T-helper 2 cell treated with Interferon-gamma antibody and Interleukin-4, amounts not matched to agents 5 μg/mL and 100 μg/mL, for 36 hours (primary cell): ENCODE results near the gene ACLY.

Experiments used
- DNase-seq: peaks from one replicate; pipeline ENCODE4 v3.0.0; 2021; ENCODE audit warnings: low spot score
- H3K27ac Mint-ChIP-seq: one replicate; pipeline ENCODE4 v1.8.0; 2021; ENCODE audit warnings: mild to moderate bottlenecking, mixed read lengths
- H3K27me3 Mint-ChIP-seq: one replicate; pipeline ENCODE4 v1.8.0; 2021; ENCODE audit warnings: low read depth, mixed read lengths
- H3K36me3 Mint-ChIP-seq: one replicate; pipeline ENCODE4 v1.8.0; 2021; ENCODE audit warnings: low read depth, mixed read lengths
- H3K4me1 Mint-ChIP-seq: one replicate; pipeline ENCODE4 v1.8.0; 2021; ENCODE audit warnings: low read depth, mixed read lengths
- H3K4me3 Mint-ChIP-seq: one replicate; pipeline ENCODE4 v1.8.0; 2022; ENCODE audit warnings: mild to moderate bottlenecking, moderate library complexity, mixed read lengths
- H3K9me3 Mint-ChIP-seq: one replicate; pipeline ENCODE4 v1.8.0; 2021; ENCODE audit warnings: mixed read lengths

The ACLY gene

DNA sequence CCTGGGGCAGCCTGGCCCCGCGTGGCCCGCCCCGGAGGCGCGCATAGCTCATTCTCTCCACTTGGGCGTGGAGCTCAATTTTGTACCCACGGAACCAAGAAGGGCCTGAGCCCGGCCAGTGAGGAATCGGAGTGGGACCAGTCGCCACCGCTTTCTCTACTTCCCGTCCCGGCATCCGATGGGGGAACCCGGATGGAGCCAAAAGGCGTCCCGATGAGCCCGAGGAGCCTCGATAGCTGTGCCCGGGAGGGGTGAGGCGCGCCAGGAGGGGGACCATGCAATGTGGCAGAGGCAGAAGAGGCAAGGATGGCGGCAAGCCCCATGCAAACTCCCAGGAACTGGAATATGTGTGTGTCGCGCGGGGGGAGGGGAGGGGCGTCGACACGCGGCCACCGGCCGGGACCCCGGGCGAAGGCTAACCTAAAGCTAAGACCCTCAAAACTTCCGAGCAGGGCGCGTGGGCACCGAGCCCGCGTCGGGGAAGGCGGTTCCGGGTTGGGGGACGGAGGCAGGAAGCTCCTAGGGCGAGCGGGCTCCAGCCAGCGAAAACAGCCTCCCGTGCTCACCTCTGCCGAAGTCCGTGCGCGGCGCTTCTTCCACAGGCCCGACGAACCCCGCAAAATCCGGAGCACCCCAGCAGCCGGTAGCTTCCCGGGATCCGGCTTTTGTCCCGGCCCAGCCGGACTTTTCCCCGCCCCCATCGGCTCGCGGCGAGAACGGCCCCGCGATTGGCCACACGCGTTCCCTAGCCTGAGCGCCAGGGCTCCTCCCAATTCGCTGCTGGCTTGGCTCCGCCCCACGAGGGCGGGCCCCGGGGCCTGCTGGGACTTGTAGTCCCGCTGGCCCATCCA, at the start of gene ACLY:
Gene ACLY, minus strand, starts transcription at position 638 of the 851 bp plus-strand sequence. CDS start 5,078 bp downstream, outside the sequence.
- H3K27me3 Mint-ChIP-seq = no peaks in the 10 kb centered on the region
- H3K4me3 Mint-ChIP-seq = peak within 1 kb of the TSS; percentile 96
- peaks cover 35% of the 10 kb centered on the region for H3K4me1 Mint-ChIP-seq
- peak; percentile 99 for DNase-seq
- no peaks in the 10 kb centered on the region for H3K9me3 Mint-ChIP-seq
- H3K36me3 Mint-ChIP-seq = peaks cover 16% of the 10 kb centered on the region
- H3K27ac Mint-ChIP-seq = peak within 1 kb of the TSS; percentile 94

DNA sequence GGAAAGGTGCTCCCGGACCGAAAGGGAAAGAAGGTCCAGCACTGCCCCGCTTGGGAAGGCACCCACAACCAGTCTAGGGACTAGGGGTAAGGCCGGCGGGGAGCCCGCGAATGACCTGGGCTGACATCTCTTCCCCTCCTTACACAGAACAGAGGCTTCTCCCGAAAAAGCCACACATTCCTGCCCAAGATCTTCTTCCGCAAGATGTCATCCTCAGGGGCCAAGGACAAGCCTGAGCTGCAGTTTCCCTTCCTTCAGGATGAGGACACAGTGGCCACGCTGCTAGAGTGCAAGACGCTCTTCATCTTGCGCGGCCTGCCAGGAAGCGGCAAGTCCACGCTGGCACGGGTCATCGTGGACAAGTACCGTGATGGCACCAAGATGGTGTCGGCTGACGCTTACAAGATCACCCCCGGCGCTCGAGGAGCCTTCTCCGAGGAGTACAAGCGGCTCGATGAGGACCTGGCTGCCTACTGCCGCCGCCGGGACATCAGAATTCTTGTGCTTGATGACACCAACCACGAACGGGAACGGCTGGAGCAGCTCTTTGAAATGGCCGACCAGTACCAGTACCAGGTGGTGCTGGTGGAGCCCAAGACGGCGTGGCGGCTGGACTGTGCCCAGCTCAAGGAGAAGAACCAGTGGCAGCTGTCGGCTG, 49.3 kb upstream of the ACLY start:
- peak overlapping the region; percentile 84 for H3K27ac Mint-ChIP-seq
- DNase-seq = no peak
- H3K27me3 Mint-ChIP-seq = no peaks in the 10 kb centered on the region
- no peaks in the 10 kb centered on the region for H3K9me3 Mint-ChIP-seq
- peak overlapping the region; percentile 86 for H3K4me3 Mint-ChIP-seq
- peaks cover 31% of the 10 kb centered on the region for H3K4me1 Mint-ChIP-seq
- H3K36me3 Mint-ChIP-seq = peaks cover 24% of the 10 kb centered on the region

DNA sequence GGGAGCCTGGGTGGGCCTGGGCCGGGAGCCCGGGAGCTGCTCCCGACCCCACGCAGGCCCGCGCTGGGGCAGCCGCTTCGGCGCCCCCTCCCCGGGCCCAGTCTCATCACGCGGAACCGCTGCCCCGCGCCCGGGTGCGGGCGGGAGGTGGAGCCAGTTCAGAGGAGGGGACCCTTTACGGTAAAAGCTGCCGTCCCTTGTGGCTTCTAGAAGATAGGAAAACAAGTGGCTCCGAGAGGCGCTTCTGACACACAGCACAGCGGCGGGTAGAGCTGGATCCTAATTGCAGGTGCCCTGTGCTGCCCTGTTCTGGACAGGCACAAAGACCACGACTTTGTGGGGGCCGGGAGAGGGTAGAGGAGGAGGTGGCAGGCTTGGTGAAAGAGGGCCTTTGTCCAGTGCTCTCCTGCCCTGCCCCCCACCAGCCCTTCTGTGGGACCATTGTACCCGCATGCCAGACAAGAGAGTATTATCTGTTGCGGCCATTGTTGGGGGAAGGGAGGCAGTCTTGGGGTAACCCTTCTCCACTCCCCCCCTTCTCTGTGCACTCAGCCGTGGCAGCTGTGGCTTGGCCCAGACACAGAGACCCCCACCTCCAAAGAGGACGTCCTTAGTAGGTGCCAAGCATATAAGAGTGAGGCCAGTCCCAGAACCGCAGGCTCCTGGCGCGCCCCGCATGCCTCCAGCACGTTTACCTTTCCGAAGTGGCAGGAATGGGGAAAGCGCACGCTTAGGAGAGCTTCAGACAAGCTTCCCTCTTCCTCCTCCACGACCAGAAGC, 48.6 kb upstream of the ACLY start:
- Mint-ChIP-seq H3K36me3 (peaks cover 20% of the 10 kb centered on the region), H3K9me3 (no peaks in the 10 kb centered on the region), H3K27me3 (no peaks in the 10 kb centered on the region), H3K4me1 (peaks cover 30% of the 10 kb centered on the region), H3K4me3 (peak overlapping the region; percentile 86), H3K27ac (peak overlapping the region; percentile 84)
- peak; percentile 31 for DNase-seq

DNA sequence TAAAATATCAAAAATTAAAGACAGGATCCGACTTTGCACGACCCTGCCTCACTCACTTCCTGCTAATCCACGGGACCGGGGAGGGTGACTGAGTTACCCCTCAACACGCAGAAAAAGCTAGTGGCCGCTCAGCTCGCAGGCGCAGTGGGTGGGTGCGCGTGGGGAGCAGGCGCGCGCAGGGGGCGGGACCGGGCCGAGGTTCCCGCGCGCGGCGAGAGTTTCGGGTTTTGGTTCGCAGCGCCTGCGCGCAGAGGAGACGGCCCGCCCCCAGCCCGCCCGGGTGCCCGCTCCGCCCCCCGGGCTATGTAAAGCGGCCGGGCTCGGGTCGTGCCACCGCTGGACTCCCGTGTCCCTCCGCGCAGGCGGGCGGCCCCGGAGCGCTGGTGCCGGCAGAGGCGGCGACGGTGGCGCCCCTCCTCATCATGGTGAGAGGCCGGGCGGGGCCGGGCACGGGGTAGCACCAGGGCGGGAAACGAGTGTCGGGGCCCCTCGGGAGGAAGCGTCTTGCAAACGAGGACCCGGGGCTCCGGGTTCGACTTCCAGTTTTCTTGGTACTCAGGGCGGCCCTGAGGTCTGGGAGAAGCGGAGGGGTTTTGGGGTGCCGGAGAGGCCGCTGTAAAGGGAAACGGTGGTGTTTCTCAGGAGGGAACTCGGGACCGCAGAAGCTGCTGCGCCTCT, 47.9 kb upstream of the ACLY start, which contains the start of gene CNP:
Gene CNP, plus strand, starts transcription at position 333 of the 678 bp plus-strand sequence. Its CDS starts 90 bp downstream, at position 423.
- peaks cover 30% of the 10 kb centered on the region for H3K4me1 Mint-ChIP-seq
- H3K27me3 Mint-ChIP-seq = no peaks in the 10 kb centered on the region
- peaks cover 17% of the 10 kb centered on the region for H3K36me3 Mint-ChIP-seq
- peak; percentile 91 for DNase-seq
- no peaks in the 10 kb centered on the region for H3K9me3 Mint-ChIP-seq
- H3K27ac Mint-ChIP-seq = peak within 1 kb of the TSS; percentile 79
- H3K4me3 Mint-ChIP-seq = peak within 1 kb of the TSS; percentile 87

DNA sequence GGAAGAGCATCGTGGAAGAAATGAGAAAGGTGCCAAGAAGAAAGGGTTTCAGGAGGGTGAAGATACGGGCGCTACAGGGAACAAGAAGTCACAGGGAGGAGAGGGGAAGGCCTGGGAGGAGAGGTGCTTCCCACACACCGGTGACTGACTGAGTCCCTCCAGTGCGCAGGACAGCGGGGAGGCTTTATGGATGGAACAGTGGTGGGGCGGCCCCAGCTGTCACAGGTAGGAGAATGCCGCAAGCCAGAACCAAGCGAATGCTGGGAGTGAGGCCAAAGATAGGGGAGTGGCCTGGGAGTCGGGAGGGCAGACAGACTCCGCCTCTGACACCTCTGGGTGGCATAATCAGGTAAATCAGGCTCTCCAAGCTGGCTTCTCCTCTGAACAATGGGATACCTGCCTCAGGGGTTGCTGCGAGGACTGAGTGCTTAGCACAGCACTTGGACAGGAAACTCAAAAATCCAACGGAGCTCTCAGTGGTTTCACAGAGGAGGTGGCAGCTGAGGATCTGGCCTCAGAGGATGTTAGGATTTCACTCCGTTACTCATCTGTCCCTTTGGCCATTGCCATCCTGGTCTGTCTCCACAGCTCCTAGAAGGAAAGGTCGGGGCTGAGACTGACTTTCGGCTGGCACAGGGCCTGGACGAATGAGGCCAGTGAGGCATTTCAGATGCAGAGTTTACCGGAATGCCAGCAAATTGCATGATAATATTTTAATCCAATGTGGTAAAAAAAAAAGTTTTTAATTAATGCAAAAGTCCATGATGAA, 47.1 kb upstream of the ACLY start:
- Mint-ChIP-seq H3K27ac (peak overlapping the region; percentile 66), H3K4me3 (peak overlapping the region; percentile 87), H3K36me3 (peaks cover 15% of the 10 kb centered on the region), H3K27me3 (no peaks in the 10 kb centered on the region), H3K9me3 (no peaks in the 10 kb centered on the region), H3K4me1 (peaks cover 27% of the 10 kb centered on the region)
- DNase-seq = peak; percentile 62

DNA sequence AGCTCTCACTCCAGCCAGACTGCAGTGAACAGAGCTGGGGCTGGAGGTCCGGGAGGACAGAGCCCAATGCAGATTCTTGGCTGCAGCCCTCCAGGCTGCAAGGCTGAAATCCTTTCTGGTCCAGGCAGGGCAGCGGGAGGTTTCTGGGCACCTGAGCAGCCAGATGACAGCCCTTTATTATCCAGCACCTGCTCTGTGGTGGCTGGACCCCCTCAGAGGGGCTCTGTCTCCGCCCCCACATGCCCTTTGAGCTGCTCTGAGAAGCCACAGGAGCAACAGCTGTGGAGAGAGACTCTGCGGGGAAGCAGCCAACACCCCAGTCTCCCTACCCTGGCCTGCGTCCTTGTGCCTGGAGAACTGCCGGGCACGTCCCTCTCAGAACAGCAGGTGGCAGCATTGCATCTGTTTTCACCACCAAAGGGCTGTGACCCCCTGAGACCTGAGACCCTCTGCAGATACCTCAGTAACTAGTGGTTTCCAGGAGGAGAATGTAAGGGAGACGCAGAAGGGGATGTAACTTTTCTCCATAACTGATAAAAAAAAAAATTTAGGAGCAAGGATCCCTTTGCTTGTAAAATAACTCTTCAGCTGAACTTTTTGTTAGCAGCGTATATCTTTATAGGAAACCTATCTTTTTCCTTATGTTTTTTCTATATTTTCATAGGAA, 44.1 kb upstream of the ACLY start:
- H3K4me1 Mint-ChIP-seq = peaks cover 22% of the 10 kb centered on the region
- H3K27ac Mint-ChIP-seq = no peak overlapping the region
- no peak overlapping the region for H3K4me3 Mint-ChIP-seq
- DNase-seq = peak; percentile 62
- no peaks in the 10 kb centered on the region for H3K27me3 Mint-ChIP-seq
- no peaks in the 10 kb centered on the region for H3K9me3 Mint-ChIP-seq
- peaks cover 2% of the 10 kb centered on the region for H3K36me3 Mint-ChIP-seq

DNA sequence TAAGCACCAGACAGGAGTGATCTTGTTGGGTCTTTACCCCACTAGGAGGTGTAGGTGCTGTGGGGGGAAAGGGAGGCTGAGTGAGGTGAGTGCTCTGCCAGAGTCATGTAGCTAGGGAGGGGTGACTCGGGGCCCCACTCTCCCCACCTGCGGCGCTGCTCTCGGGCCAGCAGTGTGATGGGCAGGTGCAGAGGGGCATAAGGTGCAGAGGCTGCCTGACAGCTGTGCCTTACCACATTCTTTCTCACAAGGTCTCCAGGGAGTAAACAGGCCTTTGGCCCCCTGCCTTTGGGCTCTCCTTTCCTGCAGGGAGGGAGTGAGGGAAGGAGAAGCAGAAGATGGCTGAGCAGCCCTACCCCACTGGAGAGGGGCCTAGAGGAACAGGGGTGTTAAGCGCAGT, 43.4 kb upstream of the ACLY start:
- Mint-ChIP-seq H3K27me3 (no peaks in the 10 kb centered on the region), H3K27ac (no peak overlapping the region), H3K36me3 (no peaks in the 10 kb centered on the region), H3K9me3 (no peaks in the 10 kb centered on the region), H3K4me3 (no peak overlapping the region), H3K4me1 (peaks cover 15% of the 10 kb centered on the region)
- DNase-seq = no peak

DNA sequence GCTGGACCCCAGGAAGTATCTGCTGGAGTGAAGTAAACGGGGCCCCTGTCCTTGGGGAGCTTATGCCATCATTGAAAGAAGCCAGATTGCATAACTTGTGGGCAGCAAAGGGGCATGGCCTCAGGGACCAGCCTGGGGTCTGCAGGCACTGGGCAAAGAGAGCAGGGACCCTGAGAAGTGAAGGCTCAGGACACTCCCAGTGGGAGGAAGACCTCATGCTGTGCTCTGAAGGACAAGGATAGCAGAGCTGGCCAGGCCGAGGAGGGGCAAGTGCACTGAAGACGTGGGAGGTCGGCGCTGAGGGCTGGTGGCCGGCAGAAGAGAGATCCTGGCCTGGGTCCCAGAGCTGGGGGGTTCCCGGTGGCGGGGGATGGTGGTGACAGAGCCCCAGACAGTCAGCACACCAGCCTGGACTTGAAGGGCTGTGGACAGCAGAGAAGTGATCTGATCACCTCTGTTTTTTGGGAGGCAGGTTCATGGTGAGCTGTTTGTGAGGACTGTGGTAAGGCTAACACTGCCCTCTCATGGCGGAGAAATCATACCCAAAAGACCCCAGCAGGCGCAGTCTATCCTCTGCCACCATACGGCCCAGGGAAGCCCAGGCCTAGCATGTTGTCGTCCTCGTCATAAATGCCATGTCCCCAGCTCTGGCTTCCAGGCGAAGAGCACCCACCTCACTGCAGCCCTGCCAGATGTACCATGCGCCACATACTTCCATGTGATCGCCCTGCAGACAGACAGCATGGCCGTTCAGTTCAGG, 40.8 kb upstream of the ACLY start:
- Mint-ChIP-seq H3K36me3 (no peaks in the 10 kb centered on the region), H3K27me3 (no peaks in the 10 kb centered on the region), H3K4me3 (no peak overlapping the region), H3K27ac (no peak overlapping the region), H3K4me1 (peaks cover 3% of the 10 kb centered on the region), H3K9me3 (no peaks in the 10 kb centered on the region)
- no peak for DNase-seq

DNA sequence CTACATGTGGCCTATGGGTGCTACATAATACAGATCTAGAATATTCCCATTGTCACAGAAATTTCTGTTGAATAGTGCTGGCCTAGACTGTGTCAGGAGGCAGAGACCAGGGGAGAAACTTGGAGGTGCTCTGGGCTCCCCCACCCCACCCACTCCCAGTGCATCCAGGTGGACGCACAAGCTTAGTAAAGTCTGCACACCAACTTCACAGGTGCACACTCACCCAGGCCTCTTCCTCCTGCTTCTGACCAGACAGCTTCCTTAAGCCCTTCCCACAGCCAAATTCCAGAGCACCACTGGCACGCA, 40.2 kb upstream of the ACLY start:
- no peak overlapping the region for H3K27ac Mint-ChIP-seq
- no peak overlapping the region for H3K4me3 Mint-ChIP-seq
- no peaks in the 10 kb centered on the region for H3K27me3 Mint-ChIP-seq
- peaks cover 3% of the 10 kb centered on the region for H3K4me1 Mint-ChIP-seq
- no peaks in the 10 kb centered on the region for H3K36me3 Mint-ChIP-seq
- DNase-seq = no peak
- no peaks in the 10 kb centered on the region for H3K9me3 Mint-ChIP-seq

DNA sequence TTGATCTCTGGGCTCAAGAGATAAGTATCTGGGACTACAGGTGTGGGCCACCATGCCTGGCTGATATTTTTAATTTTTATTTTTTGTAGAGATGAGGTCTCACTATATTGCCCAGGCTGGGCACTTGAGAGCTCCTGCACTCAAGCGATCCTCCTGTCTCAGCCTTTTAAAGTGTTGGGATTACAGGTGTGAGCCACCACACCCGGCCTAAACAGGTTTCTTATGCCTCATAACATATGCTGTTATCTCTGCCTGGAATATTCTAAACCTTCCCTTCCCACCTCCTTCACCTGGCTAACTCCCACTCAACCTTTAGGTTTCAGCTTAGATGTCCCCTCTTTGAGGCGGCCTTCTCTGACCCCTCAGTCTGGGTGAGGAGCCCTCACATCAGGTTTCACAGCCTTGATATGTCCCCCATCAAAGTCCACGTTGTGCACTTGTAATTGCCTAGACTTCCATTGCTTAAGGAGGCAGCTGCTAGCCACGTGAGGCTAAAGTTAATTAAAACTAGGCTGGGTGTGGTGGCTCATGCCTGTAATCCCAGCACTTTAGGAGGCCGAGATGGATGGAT, 39.2 kb upstream of the ACLY start:
- Mint-ChIP-seq H3K4me1 (peaks cover 2% of the 10 kb centered on the region), H3K36me3 (no peaks in the 10 kb centered on the region), H3K4me3 (no peak overlapping the region), H3K9me3 (no peaks in the 10 kb centered on the region), H3K27ac (no peak overlapping the region), H3K27me3 (no peaks in the 10 kb centered on the region)
- DNase-seq = no peak

DNA sequence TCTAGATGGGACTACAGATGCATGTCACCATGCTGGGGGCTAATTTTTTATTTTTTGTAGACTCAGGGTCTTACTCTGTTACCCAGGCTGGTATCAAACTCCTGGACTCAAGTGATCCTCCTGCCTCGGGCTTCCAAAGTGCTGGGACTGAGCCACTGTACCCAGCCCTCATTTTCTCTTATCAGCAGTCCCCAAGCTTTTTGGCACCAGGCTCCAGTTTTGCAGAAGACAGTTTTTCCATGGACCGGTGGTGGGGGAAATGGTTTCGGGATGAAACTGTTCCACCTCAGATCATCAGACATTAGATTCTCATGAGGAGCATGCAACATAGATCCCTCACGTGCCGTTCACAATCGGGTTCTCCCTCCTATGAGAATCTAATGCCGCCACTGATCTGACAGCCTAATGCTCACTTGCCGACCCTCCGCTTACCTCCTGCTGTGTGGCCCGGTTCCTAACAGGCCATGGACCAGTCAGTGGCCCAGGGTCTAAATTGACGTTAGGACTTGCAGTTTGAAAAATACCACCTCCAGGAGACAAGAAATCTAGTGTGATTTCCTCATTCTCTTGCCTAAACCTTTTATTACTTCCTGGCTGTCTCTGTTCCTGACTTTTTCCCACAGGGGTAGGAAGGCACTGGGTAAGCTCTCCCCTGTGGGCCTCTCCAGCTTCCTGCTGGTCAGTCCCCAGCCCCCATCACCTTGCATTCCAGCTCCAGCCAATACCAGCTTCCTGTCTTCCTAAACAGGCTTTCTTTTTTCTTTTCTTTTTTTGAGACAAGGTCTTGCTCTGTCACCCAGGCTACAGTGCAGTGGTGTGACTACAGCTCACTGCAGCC, 38.5 kb upstream of the ACLY start:
- no peaks in the 10 kb centered on the region for H3K36me3 Mint-ChIP-seq
- no peak overlapping the region for H3K4me3 Mint-ChIP-seq
- no peaks in the 10 kb centered on the region for H3K9me3 Mint-ChIP-seq
- H3K27ac Mint-ChIP-seq = no peak overlapping the region
- DNase-seq = no peak
- no peaks in the 10 kb centered on the region for H3K27me3 Mint-ChIP-seq
- H3K4me1 Mint-ChIP-seq = no peaks in the 10 kb centered on the region
